22Rv1 (cell line): Measurements from ENCODE around the gene MAB21L1.

Experiments
- CTCF ChIP-seq: fragments of 450-650 bp; IDR thresholded peaks from 2 replicates; pipeline ENCODE4 v1.5.1; 2017; ENCODE audit warnings: mild to moderate bottlenecking
- ZFX ChIP-seq: fragments of 450-650 bp; IDR thresholded peaks from 2 replicates; pipeline ENCODE4 v1.6.1; 2017; ENCODE audit warnings: antibody characterized with exemption, borderline replicate concordance

DNA sequence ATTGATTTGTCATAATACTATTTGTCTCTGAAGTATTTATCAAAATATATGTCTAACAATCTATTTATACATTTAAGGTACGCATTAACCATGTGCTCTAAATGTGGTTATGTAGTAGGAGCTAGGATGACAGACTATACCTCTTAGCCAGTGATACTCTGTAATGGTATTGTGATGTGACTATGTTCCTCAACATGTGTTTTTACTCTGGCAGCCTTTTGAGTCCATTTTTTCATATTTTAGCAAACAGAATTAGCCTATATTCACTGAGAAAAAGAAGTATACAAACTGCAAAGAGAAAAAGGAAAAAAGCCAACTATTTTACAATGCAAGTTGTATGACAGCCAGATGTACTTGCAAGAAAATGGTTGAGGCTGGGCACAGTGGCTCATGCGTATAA is 26.7 kb downstream of the MAB21L1 start:
- TF ChIP-seq CTCF (no peak), ZFX (no peak)
